GM12865 (cell line): ENCODE data around the gene DEFB129.

ENCODE experiments used
- DNase-seq: peaks from one replicate; pipeline ENCODE4 v3.0.0; 2010; ENCODE audit warnings: low read depth
- H3K4me3 ChIP-seq: 2 replicates; pipeline ENCODE4 v1.5.1; 2011; ENCODE audit warnings: mild to moderate bottlenecking, low read depth, low read length, control low read depth
- CTCF ChIP-seq: IDR thresholded peaks from 2 replicates; pipeline ENCODE4 v1.5.1; 2011; ENCODE audit warnings: low read length, control low read depth, low read depth, inconsistent platforms; ENCODE audit not compliant: insufficient read depth; ENCODE audit errors: missing control alignments

Gene DEFB129

GRCh38 chr20:208942-209566, 18.0 kb upstream of the DEFB129 start:
- peak; percentile 67 for TF ChIP-seq CTCF

GRCh38 chr20:210809-211502, 16.1 kb upstream of the DEFB129 start:
- DNase-seq: no peak
- no peak overlapping the region for H3K4me3 ChIP-seq
- no peak for TF ChIP-seq CTCF

More at GRCh38 chr20:208942-209566, 18.0 kb upstream of the DEFB129 start:
- peak; percentile 58 for DNase-seq
- no peak overlapping the region for H3K4me3 ChIP-seq

GRCh38 chr20:214383-214782, 12.7 kb upstream of the DEFB129 start:
- TF ChIP-seq CTCF: no peak
- no peak overlapping the region for H3K4me3 ChIP-seq
- DNase-seq: no peak

- H3K4me3 ChIP-seq: no peak overlapping the region
- TF ChIP-seq CTCF: no peak
- DNase-seq: no peak
These were observed 11.3 kb upstream of the DEFB129 start for GRCh38 chr20:215796-216195.

GRCh38 chr20:217266-217665, 9.8 kb upstream of the DEFB129 start:
- no peak overlapping the region for H3K4me3 ChIP-seq
- no peak for TF ChIP-seq CTCF
- DNase-seq: no peak

GRCh38 chr20:219290-220115, 7.6 kb upstream of the DEFB129 start:
- peak; percentile 23 for DNase-seq
- TF ChIP-seq CTCF: peak; percentile 32

More at GRCh38 chr20:219290-220115, 7.6 kb upstream of the DEFB129 start:
- no peak overlapping the region for H3K4me3 ChIP-seq
